Stimulated activated CD8-positive, alpha-beta memory T cell treated with anti-CD3 and anti-CD28 coated beads, Interleukin-15, amount 100 ng/mL, for 4 hours (primary cell): ENCODE data around the gene KRT222.

Experiments
- DNase-seq, 2 donors: peaks; one replicate each; pipeline ENCODE4 v3.0.0-alpha.2; 2020; ENCODE audit warnings: low read depth in 2 of 2

Gene KRT222

GRCh38 chr17:40664582-40665333 lies at the start of gene KRT222:
KRT222 (minus strand) TSS chr17:40665177; CDS start chr17:40665099, 78 bp downstream.
- no peak for DNase-seq

GRCh38 chr17:40714473-40714872 lies 49.5 kb upstream of the KRT222 start:
- DNase-seq: no peak

GRCh38 chr17:40707745-40708144 lies 42.8 kb upstream of the KRT222 start:
- no peak for DNase-seq

DNA sequence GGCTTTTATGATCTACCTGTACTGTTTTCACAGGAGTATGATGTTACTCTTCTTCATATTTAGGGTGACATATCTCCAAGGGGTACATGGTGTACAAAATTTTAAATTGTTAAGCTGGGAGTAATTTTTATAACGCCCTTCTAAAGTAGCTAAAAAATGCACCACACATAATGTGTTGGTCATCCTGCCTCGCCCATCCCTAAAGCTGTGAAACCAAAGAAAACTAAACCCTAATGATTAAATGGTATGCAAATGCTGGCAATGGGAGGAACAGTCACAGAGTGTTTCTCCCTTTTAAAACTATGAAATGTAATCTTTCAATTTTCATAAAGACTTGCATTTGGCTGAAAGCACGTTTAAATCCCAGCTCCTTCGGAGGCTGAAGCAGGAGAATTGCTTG lies 40.6 kb upstream of the KRT222 start:
- DNase-seq: no peak

DNA sequence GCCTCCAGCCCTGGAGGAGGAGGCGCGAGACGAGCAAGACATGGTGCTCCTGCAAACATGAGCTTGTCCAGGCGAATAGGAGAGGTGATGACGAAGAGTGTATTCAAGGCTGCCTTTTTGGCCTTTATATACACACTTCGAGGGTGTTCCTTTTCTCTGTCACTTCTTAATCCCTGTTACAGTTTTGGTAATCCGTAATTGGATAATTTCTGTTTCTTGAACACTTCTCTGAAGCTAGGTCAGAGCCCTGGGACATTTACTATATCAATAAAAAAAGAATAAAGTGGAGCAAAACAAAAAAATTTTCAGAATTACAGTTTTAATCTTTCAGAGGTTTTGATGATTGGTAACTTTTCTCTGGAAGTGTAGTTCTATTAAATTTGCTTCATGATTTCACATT lies 38.7 kb upstream of the KRT222 start, which contains the start of gene KRT24:
Gene KRT24, minus strand, starts transcription at position 101 of the 400 bp plus-strand sequence. Its CDS starts 59 bp downstream, at position 42.
- DNase-seq: no peak

GRCh38 chr17:40702271-40702670 lies 37.3 kb upstream of the KRT222 start:
- no peak for DNase-seq

DNA sequence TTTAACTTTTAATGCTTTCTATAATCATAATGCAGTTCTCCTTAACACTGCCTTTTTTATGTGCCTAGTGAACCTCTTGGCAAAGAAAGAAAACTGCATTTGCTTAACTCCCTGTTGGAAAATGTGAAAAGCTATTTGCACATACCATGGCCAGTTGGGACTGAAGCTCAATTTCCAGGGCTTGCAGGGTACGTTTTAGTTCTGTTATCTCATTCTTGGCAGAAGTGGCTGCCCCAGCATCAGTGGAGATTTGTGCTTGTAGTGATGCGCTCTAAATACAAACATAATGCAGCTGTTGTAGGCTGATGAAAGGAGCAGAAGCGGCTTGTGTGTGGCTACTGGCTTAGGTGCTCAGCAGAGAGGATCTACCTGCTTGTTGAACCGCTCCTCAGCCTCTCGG lies 34.9 kb upstream of the KRT222 start:
- no peak for DNase-seq

GRCh38 chr17:40699371-40699770 lies 34.4 kb upstream of the KRT222 start:
- DNase-seq: no peak

- no peak for DNase-seq
Measured at GRCh38 chr17:40697297-40697696, 32.3 kb upstream of the KRT222 start.

GRCh38 chr17:40696651-40697072 lies 31.7 kb upstream of the KRT222 start:
- DNase-seq: no peak

- DNase-seq: no peak
Measured at GRCh38 chr17:40695874-40696472, 31.0 kb upstream of the KRT222 start.

- DNase-seq: no peak
Measured at GRCh38 chr17:40694584-40694983, 29.6 kb upstream of the KRT222 start.

GRCh38 chr17:40687106-40687505 lies 22.1 kb upstream of the KRT222 start:
- DNase-seq: no peak

GRCh38 chr17:40686192-40686591 lies 21.2 kb upstream of the KRT222 start:
- no peak for DNase-seq

- DNase-seq: no peak
Measured at GRCh38 chr17:40680998-40681397, 16.0 kb upstream of the KRT222 start.

- DNase-seq: no peak
Measured at GRCh38 chr17:40679523-40679907, 14.5 kb upstream of the KRT222 start.

GRCh38 chr17:40678902-40679522 lies 14.0 kb upstream of the KRT222 start:
- no peak for DNase-seq

DNA sequence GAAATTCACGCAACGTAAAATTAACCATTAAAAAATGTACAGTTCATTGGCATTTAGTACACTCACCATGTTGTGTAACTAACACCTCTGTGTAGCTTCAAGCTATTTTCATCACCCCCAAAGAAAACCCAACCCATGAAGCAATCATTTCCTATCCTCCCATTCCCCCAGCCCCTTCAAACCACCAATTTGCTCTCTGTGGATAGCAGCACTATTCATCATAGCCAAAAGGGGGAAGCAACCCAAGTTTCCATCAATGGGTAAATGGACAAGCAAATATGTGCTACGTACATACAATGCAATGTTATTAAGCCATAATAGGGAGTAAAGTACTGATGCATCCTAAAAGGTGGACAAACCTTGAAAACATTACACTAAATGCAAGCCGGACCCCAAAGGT lies 10.9 kb upstream of the KRT222 start:
- no peak for DNase-seq

DNA sequence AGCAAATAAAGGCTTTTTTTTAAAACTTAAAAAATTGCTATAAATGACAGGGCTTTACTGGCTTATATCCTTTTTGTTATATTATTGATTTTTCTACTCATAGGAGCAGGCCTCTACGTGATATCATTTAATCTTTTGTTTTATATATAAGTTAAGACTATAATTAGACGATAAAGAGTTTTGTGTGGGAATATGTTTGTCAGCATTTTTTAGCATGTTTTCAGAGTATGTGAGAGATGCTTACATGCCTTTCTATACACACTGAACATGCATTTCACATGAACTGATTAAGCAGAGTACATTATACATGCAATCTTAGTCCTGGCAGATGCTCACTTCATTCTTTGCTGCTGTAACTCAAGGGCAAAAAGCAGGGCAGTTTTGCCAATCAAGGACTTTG lies 7.7 kb upstream of the KRT222 start:
- no peak for DNase-seq

- DNase-seq: no peak
Measured at GRCh38 chr17:40671282-40671681, 6.3 kb upstream of the KRT222 start.

DNA sequence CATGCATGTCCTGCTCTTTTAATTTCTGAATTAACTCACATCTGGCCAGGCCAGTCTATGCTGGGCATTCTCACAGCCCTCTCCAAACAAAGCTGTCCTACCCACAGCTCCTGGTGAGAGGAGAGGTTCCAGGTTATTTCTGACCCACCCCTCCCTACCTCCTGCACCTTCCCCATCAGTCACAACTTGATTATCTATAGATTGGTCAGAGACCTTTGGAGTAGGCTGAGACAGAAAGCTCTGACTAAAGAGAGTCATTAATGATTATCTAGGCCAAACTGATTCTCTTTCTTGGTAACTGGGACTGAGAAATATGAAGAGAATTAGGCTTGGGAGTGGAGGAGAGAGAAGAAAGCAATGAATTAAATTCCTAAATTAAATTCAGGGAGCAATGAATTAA lies 1.4 kb upstream of the KRT222 start:
- DNase-seq: no peak

DNA sequence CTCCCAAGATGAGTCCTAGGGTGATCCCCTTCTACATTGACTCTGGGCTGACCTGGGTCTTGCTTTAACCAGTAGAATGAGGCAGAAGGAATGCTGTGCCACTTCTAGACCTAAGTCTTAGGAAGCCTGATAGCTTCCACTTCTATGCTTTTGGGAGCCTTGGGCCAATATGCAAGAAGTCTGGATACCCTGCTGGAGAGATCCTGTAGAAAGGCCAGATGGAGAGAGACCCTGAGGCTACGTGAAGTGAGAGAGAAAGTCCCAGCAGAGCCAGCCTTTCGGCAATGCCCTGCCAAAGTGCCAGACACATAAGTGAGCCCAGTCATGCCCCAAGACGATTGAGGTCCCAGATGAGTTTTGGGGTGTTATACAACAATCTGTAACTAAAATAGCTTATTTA lies 1.7 kb downstream of the KRT222 start:
- no peak for DNase-seq

DNA sequence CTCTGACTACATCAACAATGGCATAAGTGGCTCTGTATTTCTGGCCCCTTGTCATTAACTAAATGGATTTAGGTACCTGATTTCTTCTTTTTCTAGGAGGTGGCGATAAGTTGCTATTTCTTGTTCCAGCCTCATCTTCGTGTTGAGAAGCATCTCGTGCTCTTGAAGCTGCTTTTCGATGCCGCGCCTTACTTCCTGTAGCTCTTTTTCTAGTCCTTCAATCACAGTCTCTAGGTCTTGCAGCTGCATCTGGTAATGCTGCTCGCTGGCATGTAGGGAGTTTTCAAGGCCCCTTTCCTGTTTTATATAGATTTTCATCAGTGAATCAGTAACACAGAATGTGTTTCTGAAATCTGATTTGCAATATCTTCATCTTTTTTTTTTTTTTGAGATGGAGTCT lies 5.1 kb downstream of the KRT222 start:
- DNase-seq: no peak
